NCI-H2196 treated with DMSO at 0.1 percent for 48 hours (cell line): ENCODE measurements around the gene TTC7B.

Source experiments
- DNase-seq: peaks from one replicate; lab custom pipeline; 2025; ENCODE audit not compliant: unreplicated experiment; lab: John Stamatoyannopoulos, UW

The TTC7B gene

DNA sequence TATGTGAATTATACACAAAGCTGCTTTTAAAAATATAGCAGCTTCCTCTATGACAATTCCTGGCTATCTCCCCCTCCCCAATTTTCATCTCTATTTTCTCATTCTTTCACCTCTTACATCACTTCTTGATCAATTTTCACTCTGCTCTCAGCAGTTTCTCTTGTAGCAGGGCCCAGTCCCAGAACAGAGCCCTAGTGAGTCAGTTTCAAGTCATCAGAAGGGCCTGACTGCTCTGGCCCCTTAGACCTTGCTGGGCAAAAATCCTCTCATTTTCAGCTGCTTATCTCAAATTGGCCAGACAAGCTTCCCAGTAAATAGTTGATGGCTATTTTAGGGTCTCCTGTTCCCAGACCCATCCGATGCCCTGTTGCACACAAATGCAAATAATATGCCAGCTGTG is 101.4 kb downstream of the TTC7B start:
- DNase-seq: no peak

DNA sequence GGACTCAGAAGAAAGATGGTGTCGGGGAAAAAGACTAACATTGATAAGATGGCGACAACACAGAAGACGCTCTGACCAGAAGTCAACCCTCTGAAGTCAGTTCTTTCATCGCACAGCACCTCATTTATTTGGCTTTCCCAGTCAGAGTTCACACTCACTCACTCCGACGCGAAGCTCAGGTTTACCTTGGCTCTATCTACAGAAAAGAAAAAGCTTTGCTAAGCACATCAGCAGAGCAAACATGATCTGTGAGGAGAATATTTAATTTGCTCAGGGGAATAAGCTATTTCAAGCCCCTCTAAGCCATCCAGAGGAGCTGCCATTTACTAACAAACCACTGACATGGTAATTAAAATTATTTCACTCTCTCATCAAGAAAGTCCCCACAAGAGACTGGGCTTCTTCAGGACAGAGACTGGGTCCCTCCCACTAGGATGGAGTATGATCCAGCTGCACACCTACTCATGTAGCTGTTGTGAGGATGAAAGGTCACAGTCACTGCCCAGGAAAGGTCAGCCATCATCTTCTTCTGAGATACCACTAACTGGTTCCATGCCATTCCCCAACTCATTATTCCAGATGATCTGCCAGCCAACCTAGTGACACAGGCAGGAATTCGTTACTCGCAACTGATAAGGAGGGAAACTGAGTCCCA is 111.4 kb downstream of the TTC7B start:
- no peak for DNase-seq

DNA sequence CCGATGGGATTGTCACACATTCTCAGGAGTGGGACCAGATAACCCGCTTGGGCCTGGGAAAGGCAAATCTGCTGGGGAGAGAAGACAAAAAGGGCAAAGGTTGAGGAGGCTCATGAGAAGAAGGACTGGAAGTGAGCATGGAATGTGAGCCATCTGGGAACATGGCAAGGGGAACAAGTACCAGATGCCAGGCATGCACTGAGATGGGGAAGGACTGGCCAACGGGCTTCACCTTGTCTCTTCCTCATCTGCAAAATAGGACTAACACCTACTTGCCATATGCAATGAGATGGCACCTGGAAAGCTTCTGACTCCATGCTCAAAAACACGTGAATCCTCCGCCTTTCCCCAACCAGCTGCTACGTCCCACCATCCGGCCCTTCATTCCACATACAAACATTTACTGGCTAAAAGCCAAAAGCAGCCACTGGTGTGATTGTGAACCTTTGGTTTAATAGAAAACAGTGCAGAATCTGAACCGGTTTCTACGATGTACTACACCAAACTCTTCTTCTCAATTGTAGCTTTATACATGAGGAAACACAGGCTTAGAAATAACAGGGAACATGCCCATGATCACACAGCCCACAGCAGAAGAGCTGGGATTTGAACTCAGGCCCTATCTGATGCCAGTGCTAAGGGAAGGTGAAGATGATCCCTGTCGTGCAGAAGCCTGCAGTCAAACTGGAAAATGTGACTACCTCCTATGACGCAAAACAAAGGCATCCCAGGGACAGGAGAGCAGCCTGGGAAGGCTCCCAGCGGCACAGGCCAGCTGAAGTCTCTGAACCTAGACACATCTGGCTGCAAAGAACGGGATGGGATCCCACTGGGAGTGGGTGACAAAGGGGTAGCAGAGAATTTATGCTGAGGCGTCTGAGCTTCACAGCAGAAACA is 112.1 kb downstream of the TTC7B start:
- DNase-seq: no peak

DNA sequence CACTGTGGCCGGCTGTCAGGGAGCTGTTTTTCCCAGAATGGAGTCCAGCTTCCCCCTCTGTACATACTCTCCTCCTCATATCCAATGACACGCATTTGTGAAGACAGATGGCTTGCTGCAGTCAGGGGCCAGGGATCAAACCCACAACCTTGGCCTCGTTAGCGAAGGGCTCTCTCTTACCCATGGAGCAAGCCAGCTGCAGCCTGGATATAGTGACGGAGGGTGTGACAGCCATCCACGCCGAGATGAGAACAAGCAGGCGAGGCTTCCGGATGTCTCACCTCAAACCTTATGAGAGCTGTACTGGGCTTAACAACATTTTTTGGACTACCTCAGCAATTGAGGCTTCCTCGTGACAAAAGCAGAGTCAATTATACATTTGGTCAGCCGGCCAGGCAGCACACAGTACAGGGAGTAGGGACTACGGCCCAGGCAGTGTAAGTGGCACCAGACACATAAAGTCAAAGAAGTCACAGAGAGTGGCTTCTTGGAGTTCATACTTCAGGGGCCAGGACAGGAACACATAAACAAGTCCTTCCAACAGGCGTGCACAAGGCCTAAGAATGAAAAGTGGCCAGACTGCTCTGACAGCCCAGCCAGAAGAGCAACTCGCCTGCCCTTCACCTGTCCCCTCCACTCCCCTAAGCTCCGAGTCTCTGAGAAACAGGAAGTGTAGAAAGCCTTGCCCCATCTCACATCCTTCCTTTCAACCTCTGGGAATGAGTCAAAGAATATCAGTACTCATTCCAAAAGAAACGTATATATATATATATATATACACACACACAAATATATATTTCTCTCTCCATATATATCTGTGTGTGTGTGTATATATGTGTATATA is 115.1 kb downstream of the TTC7B start:
- DNase-seq: no peak

GRCh38 chr14:90699016-90699415 is 117.2 kb downstream of the TTC7B start:
- DNase-seq: no peak

GRCh38 chr14:90698379-90698869 is 117.8 kb downstream of the TTC7B start:
- DNase-seq: no peak

- peak; percentile 34 for DNase-seq
Measured at GRCh38 chr14:90697577-90698206, 118.5 kb downstream of the TTC7B start.

- no peak for DNase-seq
Measured at GRCh38 chr14:90697132-90697531, 119.1 kb downstream of the TTC7B start.

DNA sequence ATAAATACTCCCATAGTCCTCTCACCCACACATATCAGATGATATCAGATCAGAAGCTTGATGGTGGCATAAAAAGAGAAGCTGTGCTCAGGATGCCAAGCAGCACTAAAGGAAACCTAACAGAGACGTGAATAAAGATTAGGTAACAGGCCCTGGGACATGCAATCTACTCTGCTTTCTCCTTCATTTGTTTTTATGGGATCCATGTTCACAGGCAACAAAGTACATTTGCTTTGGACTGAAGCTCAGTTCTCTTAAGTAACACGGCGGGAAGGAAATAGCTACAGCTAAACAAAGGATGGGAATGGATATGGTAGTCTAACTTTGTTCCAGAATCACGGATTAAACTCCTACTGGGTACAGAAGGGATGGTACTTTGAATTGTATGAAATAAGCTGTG is 119.5 kb downstream of the TTC7B start:
- DNase-seq: no peak

DNA sequence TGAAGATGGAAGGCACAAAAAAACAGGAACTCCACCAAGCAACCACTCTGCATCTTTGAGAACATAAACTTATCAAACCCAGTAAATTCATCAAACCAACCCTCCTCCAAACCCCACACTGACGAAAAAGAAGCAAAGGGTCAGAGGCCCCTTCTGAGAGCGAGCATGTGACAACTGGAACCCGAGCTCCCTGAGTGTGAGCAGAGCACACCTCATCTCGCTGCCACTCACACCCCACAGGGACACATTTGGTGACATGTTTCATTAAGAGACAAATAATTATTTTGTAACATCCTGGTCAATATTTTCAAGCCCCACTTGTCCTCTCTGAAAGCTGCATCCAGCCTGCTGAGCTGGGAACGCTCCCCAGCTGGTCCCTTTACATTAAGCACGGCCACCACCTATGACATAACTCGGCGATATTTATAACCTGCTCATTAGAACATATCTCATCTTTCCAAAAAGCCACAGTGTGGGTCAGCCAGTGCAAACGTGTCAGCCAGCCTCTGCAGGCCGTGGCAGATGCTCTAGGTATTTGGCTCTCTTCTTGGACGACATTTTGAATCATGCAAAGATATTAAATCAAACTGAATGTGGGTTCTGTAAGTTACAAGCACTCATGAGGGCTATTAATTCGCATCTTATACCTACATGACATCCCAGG is 120.1 kb downstream of the TTC7B start:
- DNase-seq: no peak

DNA sequence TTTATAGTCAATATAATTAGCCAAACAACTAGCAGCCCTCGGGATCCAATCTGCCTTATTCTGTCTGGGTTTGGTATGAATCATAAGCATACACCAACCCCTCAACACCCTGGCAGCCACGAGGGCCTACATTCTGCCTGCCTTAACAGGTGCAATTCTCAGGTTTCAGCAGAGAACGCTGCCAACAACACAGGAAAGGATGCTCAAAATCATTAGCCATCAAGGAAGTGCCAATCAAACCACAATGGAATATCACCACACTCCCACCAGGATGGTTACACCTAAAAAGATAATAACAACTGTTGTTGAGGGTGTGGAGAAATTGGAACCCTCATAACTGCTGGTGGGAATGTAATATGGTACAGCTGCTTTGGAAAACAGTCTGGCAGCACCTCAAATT is 122.8 kb downstream of the TTC7B start:
- peak; percentile 60 for DNase-seq

GRCh38 chr14:90692826-90693225 is 123.4 kb downstream of the TTC7B start:
- DNase-seq: no peak

DNA sequence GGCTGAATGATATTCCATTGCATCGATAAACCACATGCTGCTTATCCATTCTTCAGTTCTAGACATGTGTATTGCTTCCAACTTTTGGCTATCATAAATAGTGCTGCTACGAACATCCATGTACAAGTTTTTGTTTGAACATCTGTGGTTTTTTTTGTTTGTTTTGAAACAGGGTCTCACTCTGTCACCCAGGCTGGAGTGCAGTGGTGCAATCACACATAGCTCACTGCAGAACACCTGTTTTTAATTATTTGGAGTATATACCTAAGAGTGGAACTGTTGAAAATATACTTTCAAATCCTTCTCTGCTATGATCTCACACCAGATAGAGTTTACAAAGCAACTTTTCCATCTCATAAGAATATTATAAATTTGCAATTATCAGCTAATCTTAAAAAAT is 124.2 kb downstream of the TTC7B start:
- DNase-seq: no peak

DNA sequence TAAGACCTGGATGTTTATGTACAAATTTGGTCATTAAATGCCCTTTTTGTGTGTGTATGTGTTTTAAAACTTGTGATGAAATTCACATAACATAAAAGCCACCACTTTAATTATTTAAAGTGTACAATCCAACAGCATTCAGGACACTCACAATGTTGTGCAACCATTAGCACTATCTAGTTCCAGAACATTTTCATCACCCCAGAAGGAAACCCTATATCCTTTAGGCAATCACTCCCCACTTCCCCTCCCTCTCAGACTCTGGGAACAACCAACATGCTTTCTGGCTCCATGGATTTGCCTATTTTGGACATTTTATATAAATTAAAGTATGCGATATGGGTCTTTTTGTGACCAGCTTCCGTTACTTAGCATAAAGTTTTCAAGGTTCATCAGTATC is 124.6 kb downstream of the TTC7B start:
- no peak for DNase-seq

- no peak for DNase-seq
Measured at GRCh38 chr14:90687680-90688079, 128.6 kb downstream of the TTC7B start.

DNA sequence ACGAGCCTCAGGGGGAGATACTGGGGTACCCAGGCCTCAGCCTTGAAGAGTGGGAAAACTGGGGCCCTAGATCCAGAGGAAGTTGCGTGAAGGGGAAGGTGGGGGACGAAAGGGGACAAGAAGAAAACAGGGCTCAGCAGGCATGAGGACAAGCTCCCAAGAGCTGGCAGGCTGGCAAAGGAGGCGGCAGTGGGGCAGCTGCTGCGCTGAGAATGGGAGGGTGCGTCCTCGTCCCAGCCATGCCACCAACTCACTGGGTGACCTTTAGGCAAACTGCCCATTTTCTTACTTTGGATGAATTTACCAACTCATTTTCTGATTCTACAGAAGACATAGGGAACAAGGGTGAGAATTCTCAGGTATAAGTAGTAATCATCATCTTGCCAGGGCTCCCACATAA is 133.6 kb downstream of the TTC7B start:
- no peak for DNase-seq

GRCh38 chr14:90681929-90682328 is 134.3 kb downstream of the TTC7B start:
- DNase-seq: no peak

- no peak for DNase-seq
Measured at GRCh38 chr14:90678846-90679362, 137.3 kb downstream of the TTC7B start.

GRCh38 chr14:90678420-90678819 is 137.8 kb downstream of the TTC7B start:
- no peak for DNase-seq

- DNase-seq: no peak
Measured at GRCh38 chr14:90677484-90678050, 138.7 kb downstream of the TTC7B start.
